ENCODE measurements around the gene OGG1. TPM values are rescaled to one million over a fixed set of nuclear protein-coding genes. Genes with fewer than 3 reads are reported as not detected.

Gene OGG1
- total and polyA plus RNA-seq, 9 of the 15 experiments (the other 6 are each of a cell fraction or from before 2014, with no cell fraction given), result 6.6 to 33.0 (median 24.4) TPM

DNA sequence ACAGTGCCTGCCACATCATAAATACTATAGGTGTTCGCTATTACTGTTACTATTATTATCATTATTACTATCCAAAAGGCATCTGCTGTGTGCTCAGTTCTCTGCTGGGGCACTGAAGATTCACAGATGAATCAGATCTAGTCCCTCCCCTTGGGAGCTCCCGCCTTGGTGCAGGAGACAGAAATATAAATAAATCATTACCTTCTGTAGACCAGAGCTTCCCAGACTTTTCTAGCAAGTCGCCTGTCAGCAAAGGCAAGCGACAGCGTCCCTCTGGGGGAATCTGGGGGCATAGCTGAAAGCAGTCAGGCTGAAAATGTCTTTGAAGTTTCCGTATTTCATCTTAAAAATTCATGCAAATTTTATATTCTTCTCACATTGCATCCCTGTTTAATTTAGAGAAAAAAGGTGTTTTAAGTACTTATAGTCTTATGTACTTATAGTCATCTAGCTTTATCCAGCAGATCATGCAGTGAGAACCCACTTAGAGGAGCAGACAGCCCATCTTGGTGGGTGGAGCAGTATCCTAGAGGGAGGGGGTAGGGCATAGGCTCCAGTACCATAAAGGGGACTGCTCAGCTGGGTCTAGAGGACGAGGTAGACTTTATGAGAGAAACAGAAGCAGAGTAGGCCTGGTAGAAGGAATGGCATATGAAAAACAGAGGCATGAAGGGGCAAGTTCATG lies 28.6 kb upstream of the OGG1 start:
- H3K27ac ChIP-seq (ENCODE audit: extremely low read depth, low read depth, low read length), result no peak overlapping the region
- peaks cover 0 to 1% of the 10 kb centered on the region in 2 experiments; a peak in 3 of 5 replicates for H3K4me1 ChIP-seq (replicated peaks in 1 of 2; ENCODE audit: control insufficient read depth in 2 of 2, insufficient read depth in 2 of 2, low read length in 2 of 2)
- peaks cover 12 to 13% of the 10 kb centered on the region in 2 experiments; a peak in 4 of 5 replicates for H3K27me3 ChIP-seq (ENCODE audit: control insufficient read depth in 2 of 2, insufficient read depth in 2 of 2, low read length in 2 of 2)
- ATAC-seq (peak; percentile 42), DNase-seq (ENCODE audit: extremely low read depth in 1 of 4, low spot score in 3 of 4) (no peak), FAIRE-seq (no peak)
- no peaks in the 10 kb centered on the region for H3K9me1 ChIP-seq (ENCODE audit: control insufficient read depth, insufficient read depth, low read length)
- BruUV-seq (replicated peaks), result no TSS peak
- TF ChIP-seq ZNF146 (CRISPR knock-in tag; IDR thresholded peaks at IDR 0.05; ENCODE audit: unreplicated experiment) (no peak), MCM3 (IDR thresholded peaks at IDR 0.05) (0 out of 2 replicates have a peak, but pooled peaks have one; percentile 41)
- TF ChIP-seq, protein P1, sequence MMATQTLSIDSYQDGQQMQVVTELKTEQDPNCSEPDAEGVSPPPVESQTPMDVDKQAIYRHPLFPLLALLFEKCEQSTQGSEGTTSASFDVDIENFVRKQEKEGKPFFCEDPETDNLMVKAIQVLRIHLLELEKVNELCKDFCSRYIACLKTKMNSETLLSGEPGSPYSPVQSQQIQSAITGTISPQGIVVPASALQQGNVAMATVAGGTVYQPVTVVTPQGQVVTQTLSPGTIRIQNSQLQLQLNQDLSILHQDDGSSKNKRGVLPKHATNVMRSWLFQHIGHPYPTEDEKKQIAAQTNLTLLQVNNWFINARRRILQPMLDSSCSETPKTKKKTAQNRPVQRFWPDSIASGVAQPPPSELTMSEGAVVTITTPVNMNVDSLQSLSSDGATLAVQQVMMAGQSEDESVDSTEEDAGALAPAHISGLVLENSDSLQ (IDR thresholded peaks at IDR 0.05), result 0 out of 2 replicates have a peak, but pooled peaks have one; percentile 41
- no peaks in the 10 kb centered on the region for H3K9me3 ChIP-seq (replicated peaks; ENCODE audit: control insufficient read depth, insufficient read depth, low read depth, low read length)
- H2AFZ ChIP-seq (ENCODE audit: low read depth, low read length), result no peak overlapping the region
- intact Hi-C loops (cut with micrococcal nuclease) (loop anchor here (10.0 kb wide), 1 partner anchor 604 kb away; the partner anchor contains the start of gene SEC13), in situ Hi-C loops (cut with MboI) (loop anchor here (10.0 kb wide), 1 partner anchor 216 kb away; no protein-coding TSS in a partner anchor)
- H3K9ac ChIP-seq (ENCODE audit: insufficient read depth in 1 of 2, low read depth in 2 of 2, low read length in 2 of 2), result no peak overlapping the region
- no peak overlapping the region for H3K4me2 ChIP-seq (ENCODE audit: insufficient read depth, low read length)
- CTCF ChIA-PET (ENCODE audit: low intra/inter-chr PET ratio), result no interaction called here
- H3K4me3 ChIP-seq, result no peak overlapping the region
- H4K20me1 ChIP-seq (replicated peaks; ENCODE audit: control insufficient read depth, insufficient read depth, low read length), result no peaks in the 10 kb centered on the region
- H3K79me2 ChIP-seq (ENCODE audit: control insufficient read depth, insufficient read depth, low read length), result no peaks in the 10 kb centered on the region
- under 1% methylated on average over 7 of the region's 7 CpGs for WGBS (ENCODE audit: insufficient coverage, low coverage, missing lambda C conversion rate)
- POLR2A ChIA-PET, result interaction anchor here (0.6 to 1.4 kb wide), 6 partner anchors 9 to 239 kb away, joined by 3 to 6 read pairs (median 4); partner anchors contain the start of genes OGG1 and TADA3
- H3K36me3 ChIP-seq (ENCODE audit: control insufficient read depth, insufficient read depth, low read length), result no peaks in the 10 kb centered on the region
